EH (cell line): Measurements from ENCODE around the gene MTHFS.
"Not testable (repeated sequence)": the region's sequence is repeated elsewhere in the genome, so short reads cannot be mapped to it uniquely, and the experiment has no call there.

Experiments
- DNase-seq: peaks from one replicate; pipeline ENCODE4 v3.0.0-alpha.2; 2015; ENCODE audit warnings: low read depth

Gene MTHFS

DNA sequence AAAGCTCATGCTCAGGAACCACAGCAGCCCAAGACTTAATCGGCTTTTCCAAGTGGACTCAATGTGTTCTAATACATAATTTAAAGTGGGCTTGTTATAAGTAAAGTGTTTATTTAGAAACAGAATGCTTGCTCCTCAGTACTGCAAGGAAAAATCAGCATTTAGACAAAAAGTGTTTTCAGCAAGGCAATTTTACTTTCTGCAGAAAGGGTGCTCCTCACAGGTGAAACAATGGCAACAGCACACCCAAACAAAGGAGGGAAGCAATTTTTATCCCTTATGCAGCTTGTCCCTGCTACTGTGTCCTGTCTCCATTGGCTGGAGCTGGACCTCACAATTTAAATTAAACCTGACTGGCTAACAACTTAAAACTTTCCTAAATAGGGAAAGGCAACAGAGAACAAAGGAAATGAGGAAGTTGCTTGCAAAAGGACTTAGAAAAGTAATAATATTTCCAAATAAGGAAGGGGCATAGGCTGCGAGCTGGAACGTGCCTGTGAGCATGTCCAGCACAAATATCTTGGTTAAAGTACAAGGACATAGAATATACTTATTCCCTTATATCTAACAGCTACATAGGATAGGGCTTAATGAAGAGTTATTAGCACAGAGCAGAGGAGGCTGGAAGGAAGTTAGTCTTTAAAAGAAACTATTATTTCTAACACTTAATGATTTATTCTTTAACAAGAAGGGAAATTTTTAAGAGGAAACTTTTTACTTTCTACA lies 19.1 kb upstream of the MTHFS start:
- DNase-seq: not testable (repeated sequence)

DNA sequence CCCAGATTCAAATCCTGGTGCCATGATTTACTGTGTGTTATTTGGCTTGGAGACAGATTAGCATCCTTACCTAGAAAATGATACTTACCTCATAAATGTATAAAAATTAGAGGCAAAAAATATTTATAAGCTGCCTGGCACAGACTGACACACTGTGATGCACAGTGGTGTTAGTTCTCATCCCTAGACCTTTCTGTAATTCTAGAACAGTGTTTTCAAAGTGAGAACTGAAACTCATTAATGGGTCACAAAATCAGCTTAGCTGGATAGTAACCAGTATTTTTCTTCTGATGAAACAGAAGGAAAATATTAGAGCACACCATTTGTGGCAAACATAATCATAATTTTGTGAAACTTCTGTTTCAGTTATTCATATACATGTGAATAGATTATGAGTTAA lies 17.9 kb upstream of the MTHFS start:
- no peak for DNase-seq

DNA sequence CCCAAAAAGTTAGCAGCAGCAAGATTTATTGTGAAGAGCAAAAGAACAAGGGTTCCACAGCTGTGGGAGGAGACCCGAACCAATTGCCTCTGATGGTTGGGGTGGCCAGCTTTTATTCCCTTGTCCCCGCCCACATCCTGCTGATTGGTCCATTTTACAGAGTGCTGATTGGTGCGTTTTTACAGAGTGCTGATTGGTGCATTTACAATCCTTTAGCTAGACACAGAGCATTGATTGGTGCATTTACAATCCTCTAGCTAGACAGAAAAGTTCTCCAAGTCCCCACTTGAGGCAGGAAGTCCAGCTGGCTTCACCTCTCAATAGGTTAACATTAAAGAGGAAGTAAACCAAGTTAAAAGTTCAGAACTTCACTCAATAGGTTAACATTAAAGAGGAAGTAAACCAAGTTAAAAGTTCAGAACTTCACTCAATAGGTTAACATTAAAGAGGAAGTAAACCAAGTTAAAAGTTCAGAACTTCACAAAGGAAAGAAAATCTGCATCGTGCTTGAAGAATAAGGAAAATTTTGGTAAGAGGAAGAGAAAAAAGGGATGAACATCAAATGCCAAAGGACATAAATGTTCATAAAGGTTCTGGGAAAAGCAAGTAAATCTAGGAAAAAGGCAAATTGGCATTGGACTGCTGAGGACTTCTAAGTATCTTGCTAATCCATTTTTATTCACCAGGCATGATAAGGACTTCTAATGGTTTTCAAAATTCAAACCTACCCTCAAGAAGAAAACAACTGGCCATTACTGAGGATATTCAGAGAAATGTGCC lies 12.9 kb upstream of the MTHFS start:
- not testable (repeated sequence) for DNase-seq

DNA sequence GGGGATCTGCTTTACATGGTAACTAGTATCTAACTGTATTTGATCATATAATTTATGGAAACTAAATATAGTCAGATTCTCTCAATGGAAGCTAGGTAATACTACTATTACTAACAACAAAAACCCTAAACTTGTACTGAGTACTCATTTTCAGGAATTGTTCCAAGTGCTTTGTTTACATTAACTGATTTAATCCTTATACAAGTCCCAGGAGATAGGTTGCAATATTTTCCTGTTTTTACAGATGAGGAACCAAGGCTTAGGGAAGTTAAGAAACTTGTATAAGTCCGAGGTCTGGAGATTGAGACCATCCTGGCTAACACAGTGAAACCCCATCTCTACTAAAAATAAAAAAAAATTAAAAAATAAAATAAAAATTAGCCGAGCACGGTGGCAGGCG lies 7.5 kb upstream of the MTHFS start:
- DNase-seq: no peak

DNA sequence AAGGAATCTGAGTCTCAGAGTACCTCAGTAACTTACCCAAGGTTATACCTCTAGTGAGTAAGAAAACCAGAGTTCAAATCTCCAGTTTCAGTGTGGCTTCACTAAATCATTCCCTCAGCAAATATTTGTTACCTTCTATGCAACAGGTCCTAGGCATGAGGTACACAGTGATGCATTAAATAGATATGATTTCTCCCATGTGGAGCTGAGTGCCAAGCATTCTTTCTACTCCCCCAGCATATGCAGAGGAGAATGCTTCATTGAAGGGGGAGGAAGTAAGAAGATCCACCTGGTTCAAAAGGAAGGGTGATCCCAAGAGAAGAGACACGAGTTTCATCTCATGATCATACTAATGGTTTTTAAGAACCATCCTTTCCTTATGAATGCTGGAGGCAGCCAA lies 6.8 kb upstream of the MTHFS start:
- no peak for DNase-seq

DNA sequence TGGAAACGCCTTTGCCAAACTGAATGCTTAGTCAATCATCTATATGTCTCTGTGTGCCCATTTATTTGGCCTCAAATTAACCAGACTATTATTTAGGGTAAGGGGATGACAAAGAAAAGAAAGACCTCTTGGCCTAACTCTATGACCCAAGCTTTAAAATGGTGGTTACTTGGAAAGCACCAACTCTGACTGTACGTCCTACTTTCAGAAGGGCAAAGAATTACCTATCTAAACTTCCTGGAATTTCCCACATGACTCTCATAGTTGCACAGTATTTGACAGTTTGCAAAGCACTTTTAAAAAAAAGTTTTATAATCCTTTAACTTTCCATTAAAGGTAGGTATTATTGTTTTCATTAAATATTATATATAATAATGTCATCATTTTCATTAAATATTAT lies 6.3 kb upstream of the MTHFS start:
- no peak for DNase-seq

DNA sequence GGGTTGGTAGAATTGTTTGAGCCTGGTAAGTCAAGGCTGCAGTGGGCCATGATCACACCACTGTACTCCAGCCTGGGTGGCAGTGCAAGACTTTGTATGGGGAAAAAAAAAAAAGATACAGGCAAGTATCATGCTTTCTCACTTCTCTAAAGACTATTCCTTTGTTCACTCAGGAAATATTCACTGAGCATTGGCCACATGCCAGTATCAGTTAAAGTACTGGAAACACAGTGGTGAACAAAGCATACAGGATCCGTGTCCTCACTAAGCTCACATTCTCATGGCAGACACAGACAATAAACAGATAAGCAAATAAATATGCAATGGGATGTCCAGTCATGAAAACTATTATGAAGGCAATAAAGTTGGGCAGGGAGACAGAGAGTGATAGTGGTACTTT lies 5.1 kb upstream of the MTHFS start:
- DNase-seq: no peak

DNA sequence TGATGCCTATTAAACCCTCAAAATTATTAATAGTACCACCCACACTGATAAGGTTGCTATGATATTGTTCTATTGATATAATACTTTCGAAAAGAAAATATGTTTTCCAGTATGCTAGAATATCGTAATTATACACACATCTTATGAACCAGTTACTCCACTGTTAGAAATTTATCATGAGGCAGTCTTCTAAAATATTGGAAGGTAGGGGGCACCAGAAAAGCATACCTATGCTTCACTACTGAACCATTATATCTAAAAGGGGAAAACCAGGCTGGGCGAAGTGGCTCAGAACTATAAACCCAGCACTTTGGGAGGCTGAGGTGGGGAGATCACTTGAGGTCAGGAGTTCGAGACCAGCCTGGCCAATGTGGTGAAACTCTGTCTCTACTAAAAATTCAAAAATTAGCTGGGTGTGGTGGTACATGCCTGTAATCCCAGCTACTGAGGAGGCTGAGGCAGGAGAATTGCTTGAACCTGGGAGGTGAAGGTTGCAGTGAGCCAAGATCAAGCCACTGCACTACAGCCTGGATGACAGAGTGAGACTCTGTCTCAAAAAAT lies 4.1 kb upstream of the MTHFS start:
- not testable (repeated sequence) for DNase-seq

DNA sequence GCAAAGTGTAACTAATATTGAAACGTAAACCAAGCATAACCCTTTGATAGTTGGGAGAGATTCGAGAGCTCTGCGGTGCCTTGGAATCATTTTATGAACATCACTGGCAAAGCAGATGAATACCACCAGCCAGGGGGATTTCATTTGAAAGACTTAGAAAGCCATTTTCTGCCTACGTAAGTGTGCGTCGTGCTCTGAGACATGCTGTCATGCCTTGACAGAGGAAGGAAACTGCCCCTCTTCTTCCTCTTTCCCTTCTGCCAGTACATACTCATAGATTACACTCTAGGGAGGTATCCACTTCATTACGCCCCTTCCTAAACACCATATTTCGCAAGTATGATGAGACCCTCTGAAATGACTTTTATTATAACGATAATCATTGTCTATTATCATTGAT lies 3.3 kb upstream of the MTHFS start:
- DNase-seq: no peak

DNA sequence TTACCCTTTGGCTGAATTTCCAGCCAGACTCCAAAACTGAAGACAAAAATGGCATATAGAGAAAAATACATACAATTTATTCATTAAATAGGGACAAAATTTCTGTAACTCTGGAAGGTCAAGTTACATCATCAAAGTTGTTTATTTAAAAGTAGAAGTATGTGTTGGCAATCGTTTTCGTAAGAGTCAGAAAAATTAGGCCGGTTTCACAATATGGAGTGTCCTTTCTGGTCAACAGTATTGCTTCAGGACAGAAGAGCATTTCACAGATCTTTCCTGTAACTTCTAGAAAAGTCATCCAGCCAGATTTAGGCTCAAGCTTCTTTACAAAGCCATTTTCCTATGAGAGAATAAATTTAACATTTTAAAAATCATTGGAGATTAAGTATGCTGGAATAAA lies 2.0 kb upstream of the MTHFS start:
- peak; percentile 66 for DNase-seq

DNA sequence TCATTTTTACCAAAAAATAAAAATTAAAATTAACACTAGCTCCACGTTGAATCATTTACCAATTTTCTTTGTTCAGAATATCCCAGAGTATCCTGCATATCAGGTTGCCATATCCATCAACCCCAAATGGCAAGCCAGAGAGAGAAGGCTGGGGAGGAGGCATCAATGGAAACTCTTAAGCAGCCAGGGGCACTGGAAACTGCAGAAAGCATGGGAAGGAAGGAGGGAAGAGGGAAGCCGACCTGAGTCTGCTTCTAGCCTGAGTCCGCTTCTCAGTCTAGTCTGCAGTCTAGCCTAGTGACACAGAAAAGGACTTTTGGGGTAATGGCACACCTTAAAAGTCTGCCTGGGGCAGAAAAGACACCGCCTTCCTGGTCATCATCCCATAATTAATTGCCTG lies 1.6 kb upstream of the MTHFS start:
- no peak for DNase-seq

DNA sequence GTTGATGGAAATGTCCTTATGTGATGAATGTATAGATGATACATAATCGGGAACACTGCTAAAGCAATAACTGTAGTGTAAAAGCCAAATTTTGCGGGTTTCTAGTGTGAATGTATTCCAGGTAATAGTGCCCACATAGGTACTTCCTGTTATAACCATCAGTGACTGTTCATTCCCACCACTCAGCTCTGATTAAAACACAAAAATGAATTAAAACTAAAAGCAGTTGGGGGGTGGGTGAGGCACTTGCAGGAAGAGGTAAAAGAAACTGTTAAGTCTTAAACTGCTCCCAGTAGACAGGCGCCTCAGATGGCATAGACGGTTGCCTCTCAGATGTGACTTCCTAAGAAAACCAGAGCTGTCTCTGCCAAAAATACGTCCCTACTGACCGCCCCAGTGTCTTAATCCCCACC lies 893 bp upstream of the MTHFS start:
- DNase-seq: no peak

DNA sequence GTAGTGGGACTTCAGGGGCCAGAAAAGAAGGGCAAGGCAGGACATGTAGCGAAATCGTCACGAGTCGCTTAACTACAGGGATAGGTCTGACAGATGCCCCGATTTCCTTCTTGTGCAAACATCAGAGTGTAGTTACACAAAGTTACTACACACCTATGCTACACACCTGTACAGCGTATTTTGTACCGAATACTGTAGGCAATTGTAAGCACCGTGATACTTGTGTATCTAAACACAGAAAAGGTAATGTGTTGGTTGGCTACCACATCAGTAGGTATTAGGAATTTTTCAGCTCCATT lies 515 bp upstream of the MTHFS start:
- DNase-seq: no peak

DNA sequence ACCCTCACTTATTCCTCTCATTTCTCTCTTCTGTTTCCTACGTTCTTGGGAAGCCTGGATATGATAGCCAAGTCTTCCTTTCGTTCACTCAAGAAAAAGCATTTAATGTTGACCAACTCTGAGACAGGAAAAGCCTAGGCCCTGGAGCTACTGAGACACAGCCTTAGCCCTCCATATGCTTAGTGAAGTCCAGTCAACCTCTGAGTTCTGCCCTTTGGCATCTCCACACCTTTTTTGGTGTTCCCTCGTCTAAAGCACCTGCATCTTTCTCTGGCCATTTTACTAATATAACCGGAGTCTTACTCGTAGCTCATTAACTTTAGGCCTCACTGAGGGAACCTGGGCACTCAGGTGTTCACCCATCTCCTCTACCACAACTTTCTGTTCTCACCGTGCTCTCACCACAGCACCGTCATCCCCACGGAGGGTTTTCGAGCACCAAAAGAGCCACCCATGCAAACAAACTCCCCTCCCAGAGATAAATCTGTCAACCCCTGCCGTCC lies 632 bp downstream of the MTHFS start:
- DNase-seq: peak; percentile 19

DNA sequence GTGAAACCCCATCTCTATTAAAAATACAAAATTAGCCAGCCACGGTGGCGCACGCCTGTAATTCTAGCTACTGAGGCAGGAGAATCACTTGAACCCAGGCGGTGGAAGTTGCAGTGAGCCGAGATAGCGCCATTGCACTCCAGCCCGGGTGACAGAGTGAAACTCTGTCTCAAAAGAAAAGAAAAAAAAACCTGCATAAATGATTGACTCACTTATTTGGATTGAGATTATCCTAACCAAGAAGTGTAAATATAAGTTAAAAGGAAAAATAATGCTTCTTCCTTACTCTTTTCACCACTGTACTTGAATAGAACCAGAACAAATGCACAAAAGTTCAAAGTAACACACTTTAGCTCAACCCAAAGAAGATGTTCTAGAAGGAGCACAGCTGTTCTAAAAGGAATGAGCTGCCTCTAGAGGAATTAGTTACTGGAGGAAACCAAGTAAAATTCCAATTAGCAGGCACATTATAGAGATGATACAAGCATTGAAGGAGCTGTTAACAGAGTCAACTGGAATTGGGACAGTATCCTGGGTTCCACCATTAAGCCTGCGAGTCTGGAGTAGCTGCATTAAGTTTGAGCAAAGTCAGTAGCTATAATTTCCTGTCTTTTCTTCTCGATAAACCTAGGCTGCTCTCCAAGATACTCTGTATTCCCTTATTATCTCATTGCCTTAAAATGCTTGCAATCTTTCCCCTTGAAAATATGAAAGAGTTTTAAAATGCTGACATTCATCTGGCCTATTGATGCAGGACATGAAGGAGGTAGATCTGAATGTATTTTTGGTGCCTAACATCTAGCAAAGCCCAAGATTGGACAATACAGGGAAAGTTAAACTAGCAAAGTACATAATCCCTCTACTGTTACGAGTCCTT lies 9.5 kb downstream of the MTHFS start:
- no peak for DNase-seq

DNA sequence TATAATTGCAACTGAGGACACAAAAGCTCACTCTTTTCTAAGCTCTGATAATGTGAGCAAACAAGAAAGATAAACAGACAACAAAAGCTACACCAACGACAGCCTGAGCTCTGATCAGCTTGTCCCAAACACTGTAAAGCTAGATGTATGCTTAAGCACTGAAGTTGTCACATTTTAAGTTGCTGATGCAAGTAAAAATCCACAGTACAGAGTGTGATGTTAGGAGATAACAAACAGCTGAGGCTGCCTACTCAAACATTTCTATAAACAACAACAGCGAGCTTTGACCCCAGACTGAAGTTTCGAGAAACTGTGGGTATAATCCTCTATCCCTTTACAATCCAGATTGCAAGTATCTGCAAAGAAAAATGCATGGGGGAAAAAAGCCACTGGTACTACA lies 10.7 kb downstream of the MTHFS start:
- DNase-seq: no peak

DNA sequence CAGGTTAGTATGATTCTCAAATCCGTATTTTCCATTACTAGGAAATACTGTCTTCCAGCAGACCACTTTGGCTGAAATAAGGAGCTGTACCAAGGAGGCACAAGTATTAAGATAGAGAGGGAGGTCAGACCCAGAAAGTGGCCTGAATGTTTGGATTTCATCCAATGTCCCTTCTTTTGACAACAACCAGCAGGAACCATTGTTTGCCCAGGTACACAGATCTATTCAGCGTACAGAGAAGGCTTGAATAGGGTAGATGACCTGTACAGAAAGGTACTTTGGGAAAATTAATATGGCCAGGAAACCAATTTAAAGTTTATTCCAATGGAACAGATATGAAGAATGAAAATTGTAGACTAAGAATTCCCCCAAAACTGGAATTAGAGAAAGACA lies 12.6 kb downstream of the MTHFS start:
- no peak for DNase-seq

DNA sequence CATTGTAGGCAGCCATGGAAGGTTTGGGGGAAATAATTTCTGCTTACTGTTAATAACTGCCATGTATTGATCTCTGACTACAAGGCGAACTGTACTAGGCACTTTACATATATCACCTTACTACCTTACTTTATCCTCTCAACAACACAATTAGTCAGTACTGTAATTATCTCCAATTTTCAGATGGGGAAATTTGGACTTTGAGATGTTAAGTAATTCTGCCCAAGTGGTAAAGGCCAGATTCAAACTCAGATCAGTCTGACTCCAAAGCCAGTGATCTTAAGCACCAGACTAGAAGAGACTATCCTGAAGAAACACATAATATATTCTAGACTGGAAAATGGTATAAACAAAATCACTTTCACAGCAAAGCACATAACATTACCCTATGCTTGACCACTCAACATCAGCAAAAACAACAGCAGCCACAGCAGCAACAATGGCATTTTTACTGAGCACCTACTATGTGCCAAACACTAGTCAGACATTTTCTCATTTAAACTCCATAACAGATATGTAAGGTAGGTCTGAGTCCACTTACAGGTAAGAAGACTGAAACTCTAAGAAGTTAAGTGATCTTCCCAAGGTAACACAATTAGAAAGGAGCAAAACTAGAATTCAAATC lies 13.1 kb downstream of the MTHFS start:
- no peak for DNase-seq

DNA sequence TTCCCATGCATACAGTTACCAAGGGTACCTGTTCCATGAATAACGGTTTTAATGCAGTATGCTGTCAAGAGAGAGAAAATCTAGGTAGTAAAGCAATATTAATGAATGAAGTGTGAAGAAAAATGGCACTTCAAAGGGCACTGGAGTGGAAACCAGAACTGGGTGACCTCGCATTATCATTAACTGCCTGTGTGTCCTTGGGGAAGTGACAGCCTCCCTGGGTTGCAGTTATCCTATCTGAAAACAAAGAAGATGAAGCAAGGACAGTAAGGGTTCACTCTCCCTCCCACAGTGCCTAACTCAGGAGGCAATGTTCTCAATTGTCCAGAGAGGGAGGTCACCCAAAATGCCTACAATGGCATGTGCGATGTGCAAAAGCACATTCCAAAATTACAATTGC lies 15.1 kb downstream of the MTHFS start:
- DNase-seq: no peak

DNA sequence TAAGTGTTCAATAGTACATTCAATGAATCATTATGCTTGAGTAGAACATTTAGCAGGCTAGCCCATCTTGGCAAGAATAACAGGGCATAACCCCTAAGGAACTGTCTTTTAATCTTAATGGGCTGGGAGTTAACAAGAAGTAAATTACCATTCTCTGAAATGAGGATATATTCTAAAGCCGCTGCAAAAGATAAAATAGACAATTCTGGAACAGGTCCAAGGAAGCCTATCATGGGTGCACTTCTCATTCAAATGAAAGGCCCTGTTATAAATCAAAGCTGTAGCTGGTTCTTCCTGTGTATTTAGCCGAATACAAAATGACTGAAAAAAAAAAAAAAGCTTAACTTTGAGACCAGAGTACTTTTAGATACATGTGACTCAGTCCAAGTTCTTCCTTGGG lies 15.6 kb downstream of the MTHFS start:
- DNase-seq: no peak

DNA sequence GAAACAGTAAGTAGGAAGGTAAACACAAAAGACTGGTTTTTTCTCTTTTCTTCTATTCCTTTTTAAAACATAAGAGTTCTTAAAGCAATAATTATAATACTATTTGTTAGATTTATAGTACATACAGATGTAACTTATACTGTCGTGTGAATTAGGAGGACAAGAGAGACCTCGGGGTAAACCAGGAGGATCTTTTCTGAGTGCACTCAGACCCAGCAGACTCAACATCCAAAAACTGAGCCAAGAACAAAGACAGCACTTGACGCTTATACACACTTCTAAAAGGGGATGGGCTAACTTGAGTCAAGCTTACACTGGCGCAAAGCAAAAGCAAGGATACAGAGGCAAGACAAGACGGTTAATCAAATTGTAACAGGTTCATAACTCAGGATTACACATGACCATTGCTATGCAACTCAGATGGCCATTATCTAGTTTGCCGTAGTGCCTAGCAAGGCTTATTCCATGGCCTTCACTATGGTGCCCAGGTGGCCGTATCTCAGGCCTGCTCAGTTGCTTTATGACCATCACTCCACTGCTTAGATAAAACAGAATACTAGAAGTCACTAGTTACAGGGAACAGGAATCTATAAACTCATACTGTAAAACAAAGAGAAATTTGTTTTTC lies 18.6 kb downstream of the MTHFS start:
- no peak for DNase-seq

DNA sequence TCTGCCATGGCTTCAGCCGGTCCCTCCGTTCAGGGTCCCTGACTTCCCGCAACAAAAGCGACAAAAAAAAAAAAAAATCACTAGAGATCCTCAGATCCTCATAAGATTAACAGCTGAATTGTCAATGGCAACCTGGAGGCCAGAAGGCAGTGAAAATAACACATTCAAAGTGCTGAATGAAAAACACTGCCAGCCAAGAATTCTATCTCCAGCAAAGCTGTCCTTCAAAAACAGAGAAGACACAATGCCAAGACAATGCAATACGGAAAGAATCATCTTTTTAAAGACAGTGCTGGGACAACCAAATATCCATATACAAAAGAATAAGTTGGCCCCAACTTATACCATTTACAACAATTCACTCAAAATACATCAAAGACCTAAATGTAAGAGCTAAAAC lies 21.6 kb downstream of the MTHFS start:
- DNase-seq: no peak
